Measurements from ENCODE around the gene BCAR3.
"Not testable (repeated sequence)": the region's sequence is repeated elsewhere in the genome, so short reads cannot be mapped to it uniquely, and the experiment has no call there.

The BCAR3 gene

DNA sequence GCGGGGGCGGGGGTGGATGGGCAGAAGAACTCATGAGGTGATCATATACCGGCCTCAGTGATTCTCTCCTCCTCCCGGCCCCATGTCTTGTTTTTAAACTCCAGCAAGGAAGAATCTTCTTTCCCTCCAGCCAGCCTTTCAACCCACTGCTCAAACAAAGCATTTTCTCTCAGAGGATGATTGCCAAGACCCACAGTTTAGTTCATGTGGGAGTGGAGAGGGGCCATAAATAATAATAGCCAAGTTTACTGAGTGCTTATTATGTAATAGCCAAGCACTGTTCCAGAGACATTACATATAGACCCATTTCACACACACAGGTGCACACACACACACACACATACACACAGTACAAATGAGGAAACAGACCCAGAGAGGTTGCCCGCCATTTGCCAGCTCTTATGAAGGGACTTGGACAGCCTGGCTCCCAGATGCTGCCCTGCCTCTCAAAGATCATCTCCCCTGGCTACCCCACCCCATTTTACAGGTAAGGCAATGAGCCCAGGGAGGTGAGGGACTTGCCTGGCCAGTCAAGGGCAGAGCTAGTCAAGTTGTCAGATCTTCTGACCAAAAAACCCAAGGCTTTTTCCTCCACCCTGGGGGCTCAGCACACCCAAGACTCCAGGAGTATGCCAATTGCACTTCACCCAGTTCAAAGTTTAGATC, 18.0 kb upstream of the BCAR3 start:
- TF ChIP-seq, protein P1, sequence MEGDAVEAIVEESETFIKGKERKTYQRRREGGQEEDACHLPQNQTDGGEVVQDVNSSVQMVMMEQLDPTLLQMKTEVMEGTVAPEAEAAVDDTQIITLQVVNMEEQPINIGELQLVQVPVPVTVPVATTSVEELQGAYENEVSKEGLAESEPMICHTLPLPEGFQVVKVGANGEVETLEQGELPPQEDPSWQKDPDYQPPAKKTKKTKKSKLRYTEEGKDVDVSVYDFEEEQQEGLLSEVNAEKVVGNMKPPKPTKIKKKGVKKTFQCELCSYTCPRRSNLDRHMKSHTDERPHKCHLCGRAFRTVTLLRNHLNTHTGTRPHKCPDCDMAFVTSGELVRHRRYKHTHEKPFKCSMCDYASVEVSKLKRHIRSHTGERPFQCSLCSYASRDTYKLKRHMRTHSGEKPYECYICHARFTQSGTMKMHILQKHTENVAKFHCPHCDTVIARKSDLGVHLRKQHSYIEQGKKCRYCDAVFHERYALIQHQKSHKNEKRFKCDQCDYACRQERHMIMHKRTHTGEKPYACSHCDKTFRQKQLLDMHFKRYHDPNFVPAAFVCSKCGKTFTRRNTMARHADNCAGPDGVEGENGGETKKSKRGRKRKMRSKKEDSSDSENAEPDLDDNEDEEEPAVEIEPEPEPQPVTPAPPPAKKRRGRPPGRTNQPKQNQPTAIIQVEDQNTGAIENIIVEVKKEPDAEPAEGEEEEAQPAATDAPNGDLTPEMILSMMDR (IDR thresholded peaks at IDR 0.05; ENCODE audit: low read depth, low read length) = no peak

DNA sequence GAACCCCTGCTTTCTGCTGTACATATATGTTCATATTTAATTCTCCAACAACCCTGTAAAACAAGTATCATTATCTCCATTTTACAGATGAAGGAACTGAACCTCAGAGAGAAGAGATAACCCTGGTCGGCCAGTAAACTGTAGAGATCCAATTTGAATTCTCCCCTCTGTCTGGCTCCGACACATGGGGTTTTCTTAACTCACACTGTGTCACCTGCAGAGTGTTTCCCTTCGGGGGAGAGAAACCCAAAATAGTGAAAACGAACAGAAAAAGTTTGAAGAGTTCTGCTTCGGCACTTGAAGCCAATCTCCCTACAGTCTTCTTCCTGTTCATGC, 17.4 kb upstream of the BCAR3 start:
- TF ChIP-seq, protein P1 (IDR thresholded peaks at IDR 0.05; ENCODE audit: low read depth, low read length) = no peak

More for the DNA sequence above, 18.0 kb upstream of the BCAR3 start:
- no peak for DNase-seq (ENCODE audit: extremely low read depth, low read depth)

DNA sequence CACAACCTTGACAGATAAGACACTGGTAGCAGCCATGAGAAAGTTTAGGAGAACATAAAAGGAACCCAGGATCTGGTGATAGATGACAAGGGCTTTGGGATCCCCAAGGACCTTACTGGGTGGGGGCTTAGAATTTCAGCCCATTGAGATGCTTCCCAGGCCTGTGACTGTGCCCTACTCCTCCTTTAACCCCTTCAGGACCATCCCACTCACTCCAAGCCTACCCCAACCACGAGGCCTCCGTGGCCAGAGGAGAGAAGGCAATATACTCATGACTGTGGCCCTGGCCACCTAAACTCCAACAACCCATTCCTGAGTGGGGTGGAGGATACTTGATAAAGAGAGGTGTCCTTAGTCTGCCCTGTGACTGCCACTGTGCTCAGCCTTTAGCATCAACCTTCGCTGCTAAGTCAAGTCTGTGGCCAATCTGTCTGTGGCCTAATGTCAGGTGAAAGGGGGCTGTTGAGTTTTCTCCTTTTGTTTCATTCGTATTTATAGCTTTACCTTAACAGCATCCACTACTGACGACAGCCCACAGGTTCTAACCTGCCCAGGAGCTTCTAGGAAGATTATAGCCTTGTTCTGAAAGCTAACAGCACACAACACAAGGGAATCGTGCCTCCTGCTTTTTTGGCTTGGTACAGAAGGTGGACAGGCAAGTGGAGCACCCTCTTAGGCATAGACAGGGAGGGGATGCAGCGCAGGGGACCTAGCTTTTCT, 16.9 kb upstream of the BCAR3 start:
- TF ChIP-seq, protein P1 (IDR thresholded peaks at IDR 0.05; ENCODE audit: low read depth, low read length) = no peak
- DNase-seq (ENCODE audit: extremely low read depth, low read depth) = no peak

More for the DNA sequence above, 17.4 kb upstream of the BCAR3 start:
- DNase-seq (ENCODE audit: extremely low read depth, low read depth) = no peak

- DNase-seq (ENCODE audit: extremely low read depth, low read depth) = not testable (repeated sequence)
Observed at GRCh38 chr1:93697566-93697965, 15.9 kb upstream of the BCAR3 start.

DNA sequence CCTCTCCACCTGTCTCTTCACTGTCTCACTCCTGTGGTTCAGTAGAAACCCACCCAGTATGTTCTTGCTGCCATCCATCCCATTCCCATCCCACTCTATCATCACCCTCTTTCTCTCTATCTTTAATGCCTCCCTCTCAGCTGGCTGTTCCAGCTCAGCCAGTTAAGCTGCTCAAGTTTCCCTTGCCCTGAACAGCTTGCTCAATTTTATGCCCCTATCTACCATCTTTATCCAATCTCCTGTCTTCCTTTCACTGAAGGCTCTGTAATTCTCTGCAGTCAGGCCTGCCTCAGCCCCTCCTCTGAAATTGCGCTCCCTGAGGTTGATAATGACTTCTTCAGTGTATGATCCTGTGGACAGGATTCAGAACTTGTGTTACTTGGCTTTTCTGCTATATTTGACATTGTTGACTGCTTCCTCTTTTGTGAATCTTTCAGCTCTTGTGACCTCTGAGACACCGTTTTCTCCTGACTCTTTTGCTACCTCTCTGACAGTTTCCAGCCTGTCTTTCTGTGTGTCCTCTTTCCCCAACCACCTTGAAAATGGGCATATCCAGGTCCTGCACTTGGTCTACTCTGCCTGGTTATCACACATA, 13.9 kb upstream of the BCAR3 start:
- TF ChIP-seq, protein P1 (IDR thresholded peaks at IDR 0.05; ENCODE audit: low read depth, low read length) = no peak
- DNase-seq (ENCODE audit: extremely low read depth, low read depth) = no peak

- TF ChIP-seq, protein P1 (IDR thresholded peaks at IDR 0.05; ENCODE audit: low read depth, low read length) = no peak
- no peak for DNase-seq (ENCODE audit: extremely low read depth, low read depth)
Observed at GRCh38 chr1:93694819-93695218, 13.2 kb upstream of the BCAR3 start.

GRCh38 chr1:93694039-93694438, 12.4 kb upstream of the BCAR3 start:
- no peak for DNase-seq (ENCODE audit: extremely low read depth, low read depth)
- TF ChIP-seq, protein P1 (IDR thresholded peaks at IDR 0.05; ENCODE audit: low read depth, low read length) = no peak

Measured in AG09319 (cell line).